CD4-positive, alpha-beta T cell (primary cell): Measurements from ENCODE around the gene IPO9. TPM values are rescaled to one million over a fixed set of nuclear protein-coding genes. Genes with fewer than 3 reads are reported as not detected.

ENCODE experiments used
- ATAC-seq: fragments of 200-7000 bp; cut with Tn5 transposase; one replicate; pipeline ENCODE4 v1.10.0; 2022; ENCODE audit warnings: mild to moderate bottlenecking; ENCODE audit not compliant: poor library complexity
- CTCF ChIA-PET: fragments of 350-600 bp; sonication (Branson Sonifier 250); formaldehyde crosslinking; loops from one replicate; lab custom pipeline; 2021; ENCODE audit warnings: antibody characterized with exemption, inconsistent platforms; lab: Charles Lee
- POLR2A ChIA-PET: fragments of 350-600 bp; sonication (Branson Sonifier 250); formaldehyde crosslinking; loops from one replicate; lab custom pipeline; 2021; ENCODE audit warnings: antibody characterized with exemption, inconsistent platforms; lab: Charles Lee
- DNase-seq, 14 experiments: peaks; one replicate each; pipeline ENCODE4 v3.0.0-alpha.2; 2013 to 2020; ENCODE audit warnings: mixed read lengths in 2 of 14
- H3K27ac ChIP-seq, 2 donors: one replicate each; pipeline versions ENCODE4 v1.5.1 to v1.7.0; 2013; ENCODE audit warnings: low read length in 2 of 2, low read depth in 1 of 2, mild to moderate bottlenecking in 1 of 2
- H3K27me3 ChIP-seq, 2 experiments: 1 replicate in 1 of 2; 2 replicates in 1 of 2; pipeline versions ENCODE4 v1.6.1 to v1.7.0; 2013; ENCODE audit warnings: low read length in 2 of 2, control low read depth in 1 of 2, mild to moderate bottlenecking in 1 of 2, moderate library complexity in 1 of 2; ENCODE audit not compliant: insufficient read depth in 2 of 2, control insufficient read depth in 1 of 2
- H3K36me3 ChIP-seq: one replicate; pipeline ENCODE4 v1.6.1; 2013; ENCODE audit warnings: low read length, control low read depth; ENCODE audit not compliant: insufficient read depth
- H3K4me1 ChIP-seq: one replicate; pipeline ENCODE4 v1.6.1; 2013; ENCODE audit warnings: low read length, control low read depth; ENCODE audit not compliant: insufficient read depth
- H3K4me3 ChIP-seq: one replicate; pipeline ENCODE4 v1.5.1; 2013; ENCODE audit warnings: mild to moderate bottlenecking, low read length, moderate library complexity
- H3K9me3 ChIP-seq, 2 experiments: 1 replicate in 1 of 2; 2 replicates in 1 of 2; pipeline versions ENCODE4 v1.6.1 to v1.7.0; 2013; ENCODE audit warnings: low read length in 2 of 2, mild to moderate bottlenecking in 2 of 2, control low read depth in 1 of 2, moderate library complexity in 1 of 2; ENCODE audit not compliant: control insufficient read depth in 1 of 2, insufficient read depth in 1 of 2
- H3K27ac Mint-ChIP-seq: one replicate; pipeline ENCODE4 v1.8.0; 2020; ENCODE audit warnings: mixed read lengths
- H3K27me3 Mint-ChIP-seq: one replicate; pipeline ENCODE4 v1.8.0; 2021; ENCODE audit warnings: mixed read lengths
- H3K36me3 Mint-ChIP-seq: one replicate; pipeline ENCODE4 v1.8.0; 2021; ENCODE audit warnings: low read depth, mixed read lengths
- H3K4me1 Mint-ChIP-seq: one replicate; pipeline ENCODE4 v1.8.0; 2021; ENCODE audit warnings: low read depth, mixed read lengths
- H3K4me3 Mint-ChIP-seq: one replicate; pipeline ENCODE4 v1.8.0; 2020; ENCODE audit warnings: mild to moderate bottlenecking, mixed read lengths
- H3K9me3 Mint-ChIP-seq: one replicate; pipeline ENCODE4 v1.8.0; 2020; ENCODE audit warnings: mixed read lengths
- intact Hi-C, 2 experiments: fragments of 100-400 bp; cut with DNase I in 1 of 2; cut with micrococcal nuclease in 1 of 2; formaldehyde crosslinking; loops; one replicate each; pipeline versions ENCODE4 v1.15.1 to v1.9.0; 2023 to 2025; cut with DNase I, micrococcal nuclease
- total RNA-seq, 174 experiments: library from RNA in 2 of 174; stranded (reverse) in 2 of 174; gene quantifications; one replicate each; pipeline ENCODE4 v1.2.3 and lab custom pipeline; 2021 to 2026
- TF ChIP-seq, protein P1 (sequence below): fragments of 200-600 bp; IDR thresholded peaks from one replicate; pipeline ENCODE4 v1.8.0; 2022; ENCODE audit warnings: antibody characterized with exemption, mild to moderate bottlenecking

Gene IPO9
- total RNA-seq, 2 experiments from 2014 or later: 17.1 to 20.1 TPM

DNA sequence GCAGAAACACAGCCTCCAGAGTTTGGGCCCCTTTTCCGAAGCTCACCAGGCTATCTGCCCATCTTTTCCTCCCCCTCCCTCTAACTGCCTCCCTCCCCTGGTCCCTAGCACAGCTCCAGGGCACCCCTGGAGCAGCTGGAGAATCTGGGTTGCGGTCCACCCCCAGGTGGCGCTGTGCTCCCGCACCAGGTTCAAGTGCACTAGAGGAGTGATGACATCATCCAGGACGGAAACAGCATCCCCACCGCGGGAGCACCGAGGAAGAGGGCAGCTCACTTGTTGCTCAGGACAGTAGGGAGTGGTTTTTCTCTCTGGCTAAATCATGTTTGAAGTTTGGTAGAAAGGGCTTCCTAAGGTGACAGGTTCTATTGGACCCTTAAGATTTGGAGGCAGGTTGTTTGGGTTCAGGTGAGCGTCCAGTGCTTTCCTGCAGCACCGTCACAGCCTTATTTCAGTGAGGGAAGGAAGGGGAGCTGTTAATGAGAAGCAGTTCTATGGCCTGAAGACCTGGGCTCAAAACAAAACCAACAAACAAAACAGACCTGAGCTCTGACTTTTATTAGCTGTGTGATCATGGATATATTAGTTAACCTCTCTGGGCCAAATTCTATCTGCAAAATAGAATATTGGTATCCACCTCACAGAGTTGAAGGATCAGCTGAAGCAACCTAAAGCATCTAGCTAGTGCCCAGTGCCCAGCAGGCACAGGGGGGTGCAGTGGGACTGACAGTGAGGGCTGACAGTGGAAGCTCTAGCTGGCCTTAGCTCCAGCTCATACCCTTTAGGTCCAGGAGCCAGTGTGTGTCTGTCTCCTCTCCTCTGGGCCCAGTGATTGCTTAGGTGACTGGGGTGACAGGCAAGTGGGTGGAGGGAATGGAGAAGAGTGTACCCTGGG lies 67.2 kb downstream of the IPO9 start:
- POLR2A ChIA-PET: interaction anchor here (0.6 to 1.6 kb wide), 7 partner anchors 8 to 130 kb away, joined by 3 to 4 read pairs (median 4); partner anchors contain the start of genes IPO9, RNPEP and TIMM17A
- Mint-ChIP-seq H3K27ac (no peak overlapping the region), H3K4me1 (peaks cover 7% of the 10 kb centered on the region), H3K36me3 (no peaks in the 10 kb centered on the region), H3K27me3 (peaks cover 47% of the 10 kb centered on the region), H3K9me3 (no peaks in the 10 kb centered on the region), H3K4me3 (peak overlapping the region; percentile 46)
- intact Hi-C loops: loop anchor here (1.0 to 5.0 kb wide), 4 partner anchors 61 to 241 kb away; partner anchors contain the start of gene TIMM17A (in 2 of the 2)
- Histone ChIP-seq H3K4me1 (peaks cover 9% of the 10 kb centered on the region), H3K27ac (no peak overlapping the region), H3K4me3 (no peak overlapping the region), H3K9me3 (peaks cover 0 to 7% of the 10 kb centered on the region in 2 experiments), H3K36me3 (no peaks in the 10 kb centered on the region), H3K27me3 (peaks cover 4 to 14% of the 10 kb centered on the region in 2 experiments)
- TF ChIP-seq, protein P1, sequence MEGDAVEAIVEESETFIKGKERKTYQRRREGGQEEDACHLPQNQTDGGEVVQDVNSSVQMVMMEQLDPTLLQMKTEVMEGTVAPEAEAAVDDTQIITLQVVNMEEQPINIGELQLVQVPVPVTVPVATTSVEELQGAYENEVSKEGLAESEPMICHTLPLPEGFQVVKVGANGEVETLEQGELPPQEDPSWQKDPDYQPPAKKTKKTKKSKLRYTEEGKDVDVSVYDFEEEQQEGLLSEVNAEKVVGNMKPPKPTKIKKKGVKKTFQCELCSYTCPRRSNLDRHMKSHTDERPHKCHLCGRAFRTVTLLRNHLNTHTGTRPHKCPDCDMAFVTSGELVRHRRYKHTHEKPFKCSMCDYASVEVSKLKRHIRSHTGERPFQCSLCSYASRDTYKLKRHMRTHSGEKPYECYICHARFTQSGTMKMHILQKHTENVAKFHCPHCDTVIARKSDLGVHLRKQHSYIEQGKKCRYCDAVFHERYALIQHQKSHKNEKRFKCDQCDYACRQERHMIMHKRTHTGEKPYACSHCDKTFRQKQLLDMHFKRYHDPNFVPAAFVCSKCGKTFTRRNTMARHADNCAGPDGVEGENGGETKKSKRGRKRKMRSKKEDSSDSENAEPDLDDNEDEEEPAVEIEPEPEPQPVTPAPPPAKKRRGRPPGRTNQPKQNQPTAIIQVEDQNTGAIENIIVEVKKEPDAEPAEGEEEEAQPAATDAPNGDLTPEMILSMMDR: peak; percentile 77
- DNase-seq (peak; percentile 61 to 89 (median 74)), ATAC-seq (peak; percentile 91)
- CTCF ChIA-PET: interaction anchor here (0.6 to 2.7 kb wide), 21 partner anchors 10 to 239 kb away, joined by 3 to 19 read pairs (median 4); partner anchors contain the start of genes LMOD1, RNPEP and TIMM17A

DNA sequence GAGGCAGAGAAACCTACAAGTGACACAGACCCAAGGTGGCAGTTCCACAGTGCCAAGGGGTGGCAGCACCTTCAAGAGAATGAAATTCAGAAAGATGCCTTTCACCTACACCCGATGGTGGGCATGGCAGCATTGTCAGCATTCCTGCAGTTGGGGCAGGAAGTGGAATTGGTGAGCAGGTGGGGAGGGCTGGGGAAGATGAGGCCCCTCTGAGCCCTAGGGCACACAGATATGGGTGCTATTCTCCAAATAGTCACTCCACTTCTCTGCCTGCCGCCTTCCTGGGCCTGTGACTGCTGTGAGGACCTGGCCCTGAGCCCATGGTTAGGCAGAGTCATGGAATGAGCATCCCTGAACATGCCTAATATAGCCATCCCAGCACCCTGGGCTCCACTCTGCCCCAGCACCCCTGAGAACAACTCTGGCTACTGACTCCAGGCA lies 68.0 kb downstream of the IPO9 start:
- H3K27ac Mint-ChIP-seq: no peak overlapping the region
- no peak for ATAC-seq

More for the DNA sequence above, 68.0 kb downstream of the IPO9 start:
- intact Hi-C loops: loop anchor here (1.0 to 5.0 kb wide), 4 partner anchors 60 to 240 kb away; partner anchors contain the start of gene TIMM17A (in 2 of the 2)
- no peak overlapping the region for H3K27ac ChIP-seq
- no peaks in the 10 kb centered on the region for H3K36me3 ChIP-seq
- Mint-ChIP-seq H3K27me3 (peaks cover 39% of the 10 kb centered on the region), H3K9me3 (no peaks in the 10 kb centered on the region), H3K4me3 (no peak overlapping the region), H3K4me1 (peaks cover 7% of the 10 kb centered on the region), H3K36me3 (no peaks in the 10 kb centered on the region)
- peaks cover 9% of the 10 kb centered on the region for H3K4me1 ChIP-seq
- POLR2A ChIA-PET: interaction anchor here (1.6 kb wide), 1 partner anchor 68 kb away, joined by 4 read pairs; the partner anchor contains the start of gene IPO9
- TF ChIP-seq, protein P1: no peak
- CTCF ChIA-PET: interaction anchor here (0.9 to 2.7 kb wide), 4 partner anchors 40 to 106 kb away, joined by 3 to 11 read pairs (median 5); no protein-coding TSS in a partner anchor
- H3K4me3 ChIP-seq: no peak overlapping the region
- no peaks in the 10 kb centered on the region for H3K9me3 ChIP-seq
- DNase-seq: no peak
- H3K27me3 ChIP-seq: peaks cover 0 to 6% of the 10 kb centered on the region in 2 experiments
